ENCODE measurements around the gene UTP14C.
"Not testable (repeated sequence)": the region's sequence is repeated elsewhere in the genome, so short reads cannot be mapped to it uniquely, and the experiment has no call there.

Gene UTP14C, protein sequence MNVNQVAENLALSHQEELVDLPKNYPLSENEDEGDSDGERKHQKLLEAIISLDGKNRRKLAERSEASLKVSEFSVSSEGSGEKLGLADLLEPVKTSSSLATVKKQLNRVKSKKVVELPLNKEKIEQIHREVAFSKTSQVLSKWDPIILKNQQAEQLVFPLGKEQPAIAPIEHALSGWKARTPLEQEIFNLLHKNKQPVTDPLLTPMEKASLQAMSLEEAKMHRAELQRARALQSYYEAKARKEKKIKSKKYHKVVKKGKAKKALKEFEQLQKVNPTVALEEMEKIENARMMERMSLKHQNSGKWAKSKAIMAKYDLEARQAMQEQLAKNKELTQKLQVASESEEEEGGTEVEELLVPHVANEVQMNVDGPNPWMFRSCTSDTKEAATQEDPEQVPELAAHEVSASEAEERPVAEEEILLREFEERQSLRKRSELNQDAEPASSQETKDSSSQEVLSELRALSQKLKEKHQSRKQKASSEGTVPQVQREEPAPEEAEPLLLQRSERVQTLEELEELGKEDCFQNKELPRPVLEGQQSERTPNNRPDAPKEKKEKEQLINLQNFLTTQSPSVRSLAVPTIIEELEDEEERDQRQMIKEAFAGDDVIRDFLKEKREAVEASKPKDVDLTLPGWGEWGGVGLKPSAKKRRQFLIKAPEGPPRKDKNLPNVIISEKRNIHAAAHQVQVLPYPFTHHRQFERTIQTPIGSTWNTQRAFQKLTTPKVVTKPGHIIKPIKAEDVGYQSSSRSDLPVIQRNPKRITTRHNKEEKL

DNA sequence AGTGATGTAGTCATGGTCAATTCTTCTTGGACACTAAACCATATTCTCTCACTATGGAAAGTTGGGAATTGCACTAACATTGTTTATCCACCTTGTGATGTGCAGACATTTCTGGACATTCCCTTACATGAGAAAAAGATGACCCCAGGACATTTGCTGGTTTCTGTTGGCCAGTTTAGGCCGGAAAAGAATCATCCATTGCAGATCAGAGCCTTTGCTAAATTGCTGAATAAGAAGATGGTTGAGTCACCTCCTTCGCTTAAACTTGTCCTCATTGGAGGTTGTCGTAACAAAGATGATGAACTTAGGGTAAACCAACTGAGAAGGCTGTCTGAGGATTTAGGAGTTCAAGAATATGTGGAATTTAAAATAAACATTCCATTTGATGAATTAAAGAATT is at the start of gene UTP14C:
Gene UTP14C (plus strand): TSS at position 211 of the 400 bp plus-strand sequence. CDS start 4,114 bp downstream, outside the sequence.
- no peak for FAIRE-seq

DNA sequence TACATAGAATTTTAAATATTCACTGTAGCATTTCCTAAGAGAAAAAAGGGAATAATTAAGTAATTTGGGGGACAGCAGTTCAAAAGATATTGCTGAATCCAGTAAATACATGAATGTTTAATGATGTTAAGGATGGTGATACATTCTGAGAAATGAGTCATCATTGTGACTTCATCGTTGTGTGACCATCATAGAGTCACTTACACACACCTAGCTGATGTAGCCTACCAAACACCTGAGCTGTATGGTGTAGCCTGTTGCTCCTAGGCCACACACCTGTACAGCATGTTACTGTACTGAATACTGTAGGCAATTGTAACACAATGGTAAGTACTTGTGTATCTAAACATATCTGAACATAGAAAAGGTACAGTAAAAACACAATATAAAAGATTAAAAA is 48.1 kb upstream of the UTP14C start:
- no peak for FAIRE-seq

DNA sequence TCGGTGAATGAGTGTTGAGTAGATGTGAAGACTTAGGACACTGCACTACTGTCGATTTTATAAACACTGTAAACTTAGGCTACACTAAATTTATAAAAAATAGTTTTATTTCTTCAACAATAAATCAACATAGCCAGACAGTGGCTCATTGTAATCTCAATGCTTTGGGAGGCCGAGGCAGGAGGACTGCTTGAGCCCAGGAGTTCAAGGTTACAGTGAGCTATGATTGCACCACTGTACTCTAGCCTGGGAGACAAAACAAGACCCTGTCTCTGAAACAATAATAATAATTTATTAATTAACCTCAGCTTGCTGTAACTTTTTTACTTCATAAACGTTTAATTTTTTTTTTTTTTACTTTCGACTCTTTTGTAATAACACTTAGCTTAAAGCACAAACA is 47.6 kb upstream of the UTP14C start:
- no peak for FAIRE-seq

DNA sequence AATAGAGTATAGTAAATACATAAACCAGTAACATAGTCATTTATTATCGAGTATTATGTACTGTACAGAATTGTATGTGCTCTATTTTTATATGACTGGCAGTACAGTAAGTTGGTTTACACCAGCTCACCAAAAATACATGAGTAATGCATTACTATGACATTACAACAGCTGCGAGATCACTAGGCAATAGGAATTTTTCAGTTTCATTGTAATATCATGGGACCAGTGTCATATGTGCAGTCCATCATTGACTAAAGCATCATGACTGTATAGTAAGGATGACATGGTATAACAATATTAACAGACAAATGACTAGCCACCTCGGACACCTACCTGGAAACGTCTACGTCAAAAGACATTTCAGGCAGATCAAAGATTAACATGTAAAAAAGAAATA is 46.9 kb upstream of the UTP14C start:
- FAIRE-seq, result no peak

DNA sequence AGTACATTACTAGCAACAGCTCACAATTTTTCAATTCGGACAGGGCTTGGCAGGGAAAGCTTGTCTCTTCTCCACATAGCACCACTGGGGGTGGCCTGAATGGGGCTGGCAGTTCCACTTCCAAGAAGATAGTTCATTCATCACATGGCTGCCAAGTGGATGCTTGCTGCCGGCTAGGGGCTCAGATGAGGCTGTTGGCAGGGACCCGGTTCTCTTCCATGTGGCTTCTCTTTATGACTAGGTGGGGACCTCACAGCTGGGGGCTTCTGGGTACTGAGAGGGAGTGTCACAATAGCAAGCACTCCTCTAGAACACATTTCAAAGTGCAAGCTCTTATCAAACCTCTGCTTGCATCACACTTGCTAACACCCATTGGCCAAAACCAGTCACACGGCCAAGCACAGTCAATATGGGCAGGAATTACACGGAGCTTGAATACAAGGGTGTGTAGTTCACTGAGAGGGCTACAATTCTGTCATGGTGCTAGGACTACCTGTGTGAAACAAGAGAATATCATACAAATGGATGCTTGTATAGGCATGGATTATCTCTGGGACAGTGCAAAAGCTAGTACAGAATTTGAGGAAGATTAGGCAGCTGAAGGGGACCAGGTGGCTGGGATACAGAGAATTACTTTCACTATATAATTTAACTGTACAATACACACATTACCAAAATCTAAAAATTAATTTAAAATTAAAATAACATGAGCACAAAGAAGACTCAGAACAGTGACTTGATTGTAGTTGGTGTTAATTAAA is 45.5 kb upstream of the UTP14C start:
- FAIRE-seq, result no peak

DNA sequence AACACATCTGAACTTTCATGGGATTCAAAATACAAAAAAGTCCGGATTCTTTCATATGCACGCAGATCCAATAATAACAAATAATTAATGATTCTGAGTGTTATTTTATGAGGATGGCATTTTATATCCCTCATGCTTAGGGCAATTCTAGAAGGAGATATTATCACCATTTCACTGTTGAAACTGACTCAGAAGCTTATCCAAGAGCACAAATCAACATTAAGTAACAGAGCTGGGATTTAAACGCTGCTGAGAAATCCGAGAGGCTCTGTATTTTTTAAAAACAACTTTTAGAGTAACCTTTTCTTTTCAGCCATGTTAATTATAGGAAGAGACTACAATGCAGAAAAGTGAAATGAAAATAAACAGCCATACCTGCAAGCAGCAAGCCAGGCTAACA is 43.6 kb upstream of the UTP14C start:
- no peak for FAIRE-seq

DNA sequence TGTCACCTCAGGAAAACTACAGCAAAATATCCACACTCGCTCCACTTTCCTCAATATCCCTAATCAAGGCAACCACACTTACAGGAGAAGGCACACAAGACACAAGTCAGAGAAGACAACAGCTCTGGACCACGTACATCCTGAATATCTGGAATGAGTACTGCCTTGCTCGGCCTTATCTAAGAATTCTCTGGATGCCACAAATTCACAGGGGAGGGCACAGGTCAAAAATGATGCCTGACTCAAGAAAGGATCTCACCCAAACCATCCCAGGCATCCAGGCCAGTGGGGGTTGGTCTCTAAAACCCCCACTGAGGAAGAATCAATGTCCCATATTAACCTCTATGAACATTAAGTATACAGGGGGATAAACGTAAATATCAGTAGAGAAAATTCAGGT is 43.1 kb upstream of the UTP14C start:
- FAIRE-seq, result no peak

DNA sequence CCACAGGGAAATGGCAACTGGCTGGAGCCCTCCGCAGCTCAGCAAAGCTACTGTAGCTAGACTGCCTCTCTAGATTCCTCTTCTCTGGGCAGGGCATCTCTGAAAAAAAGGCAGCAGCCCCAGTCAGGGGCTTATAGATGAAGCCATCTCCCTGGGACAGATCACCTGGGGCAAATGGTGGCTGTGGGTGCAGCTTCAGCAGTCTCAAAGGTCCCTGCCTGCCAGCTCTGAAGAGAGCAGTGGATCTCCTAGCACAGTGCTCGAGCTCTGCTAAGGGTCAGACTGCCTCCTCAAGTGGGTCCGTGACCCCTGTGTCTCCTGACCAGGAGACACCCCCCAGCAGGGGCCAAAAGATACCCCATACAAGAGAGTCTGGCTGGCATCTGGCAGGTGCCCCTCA is 41.2 kb upstream of the UTP14C start:
- not testable (repeated sequence) for FAIRE-seq

DNA sequence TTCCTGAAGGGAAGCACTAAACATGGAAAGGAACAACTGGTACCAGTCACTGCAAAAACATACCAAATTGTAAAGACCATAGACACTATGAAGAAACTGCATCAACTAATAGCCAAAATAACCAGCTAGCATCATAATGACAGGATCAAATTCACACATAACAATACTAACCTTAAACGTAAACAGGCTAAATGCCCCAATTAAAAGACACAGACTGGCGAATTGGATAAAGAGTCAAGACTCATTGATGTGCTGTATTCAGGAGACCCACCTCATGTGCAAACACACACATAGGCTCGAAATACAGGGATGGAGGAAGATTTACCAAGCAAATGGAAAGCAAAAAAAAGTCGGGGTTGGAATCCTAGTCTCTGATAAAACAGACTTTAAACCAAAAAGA is 39.6 kb upstream of the UTP14C start:
- FAIRE-seq, result not testable (repeated sequence)

DNA sequence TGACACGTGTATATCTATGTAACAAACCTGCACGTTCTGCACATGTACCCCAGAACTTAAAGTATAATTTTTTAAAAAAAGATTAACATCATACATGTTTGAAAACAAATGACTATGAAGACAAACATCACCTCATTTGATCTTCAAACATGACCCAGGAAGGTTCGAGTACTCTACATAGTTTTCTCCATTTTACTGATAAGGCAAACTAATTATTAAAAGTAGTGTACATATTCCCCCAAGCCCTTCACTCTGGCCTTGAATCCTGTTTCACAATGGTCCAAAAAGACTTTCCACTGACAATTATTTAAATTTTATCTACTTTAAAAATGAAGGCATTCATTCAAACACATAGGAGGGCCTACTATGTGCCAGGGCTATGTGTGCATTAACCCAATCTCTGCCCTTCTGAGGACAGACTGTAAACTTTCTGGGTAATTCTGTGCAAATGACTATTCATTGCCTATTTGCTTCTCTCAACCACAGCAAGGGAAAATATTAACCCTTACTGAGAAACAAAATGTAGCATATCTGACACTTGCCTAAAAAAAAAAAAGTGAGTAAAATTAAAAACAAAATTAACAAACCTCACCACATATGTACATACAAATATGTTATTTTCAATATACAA is 35.4 kb upstream of the UTP14C start:
- FAIRE-seq, result no peak

DNA sequence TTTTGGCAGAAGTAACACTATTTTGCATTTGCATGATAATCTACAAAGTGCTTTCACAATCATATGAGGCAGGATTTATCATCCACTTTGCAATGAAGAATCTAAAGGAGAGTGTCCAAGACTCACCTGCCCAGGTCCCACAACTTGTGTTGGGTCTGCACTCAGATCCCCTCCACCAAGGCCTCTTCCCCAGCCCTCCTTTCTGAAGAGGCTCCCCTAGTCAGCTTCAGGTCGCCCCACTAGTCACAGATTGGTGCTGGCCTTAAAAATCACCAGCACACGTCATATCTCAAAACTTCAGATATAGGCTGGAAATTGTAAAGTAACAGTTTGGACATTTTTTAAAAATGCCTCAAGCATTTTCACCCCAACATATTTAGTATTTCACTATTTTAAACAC is 30.8 kb upstream of the UTP14C start:
- FAIRE-seq, result no peak

DNA sequence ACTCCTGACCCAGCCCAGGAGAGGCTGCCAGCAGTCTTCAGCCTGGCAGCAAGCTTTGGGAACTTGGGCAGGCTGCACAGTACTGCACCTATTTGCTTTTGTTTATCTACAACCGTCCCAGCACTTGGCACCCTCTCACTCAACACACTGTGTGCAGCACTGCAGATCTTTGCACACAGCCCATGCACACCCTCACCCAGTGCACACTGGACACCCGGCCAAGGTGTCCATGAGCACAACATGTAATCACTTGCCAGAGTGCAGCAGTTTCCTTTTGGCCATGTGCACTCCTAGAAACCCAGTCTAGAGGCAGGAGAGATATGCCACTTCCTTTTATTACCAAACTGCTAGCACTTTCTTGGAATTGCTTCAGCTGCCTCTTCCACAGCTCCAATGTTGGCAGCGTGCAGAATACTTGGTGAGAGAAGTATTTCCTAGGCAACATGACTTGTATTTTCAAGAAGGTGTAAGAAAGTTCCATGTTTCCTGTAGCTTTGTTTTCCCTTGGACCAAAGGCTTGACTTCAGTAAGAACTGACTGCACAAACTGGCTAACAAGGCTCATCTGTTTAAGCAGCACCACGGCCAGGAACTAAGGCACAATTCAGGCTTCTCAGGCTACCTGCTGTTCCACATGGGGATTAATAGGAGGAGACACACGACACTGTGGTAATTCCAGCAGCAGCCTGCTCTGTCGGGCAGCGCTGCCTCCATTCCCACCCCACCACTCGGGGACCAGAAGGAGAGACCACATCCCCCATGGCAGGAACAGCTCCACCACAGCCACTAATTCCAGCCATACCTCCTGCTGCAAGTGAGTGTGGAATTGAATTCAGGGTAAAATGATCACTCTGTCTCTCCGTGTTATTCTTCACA is 28.6 kb upstream of the UTP14C start:
- FAIRE-seq, result no peak

DNA sequence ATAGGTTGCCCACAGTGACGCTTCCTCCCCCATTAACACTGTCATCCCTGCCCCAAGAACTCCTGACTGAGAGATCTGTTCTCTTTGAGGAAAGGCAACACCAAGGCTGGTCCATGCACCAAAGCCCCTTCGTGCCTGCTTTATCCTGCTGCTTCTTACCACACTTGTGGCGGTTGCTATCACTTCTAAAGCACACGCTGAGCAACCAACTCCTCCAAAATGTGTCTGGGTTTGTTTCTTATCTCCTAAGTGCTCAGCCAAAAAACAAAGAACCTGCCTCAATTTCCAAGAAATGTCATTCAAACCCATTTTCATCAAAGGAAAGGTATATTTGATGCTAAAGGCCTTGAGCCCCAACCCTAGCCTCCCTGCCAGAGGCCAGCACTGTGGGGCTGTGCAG is 27.9 kb upstream of the UTP14C start:
- FAIRE-seq, result no peak

DNA sequence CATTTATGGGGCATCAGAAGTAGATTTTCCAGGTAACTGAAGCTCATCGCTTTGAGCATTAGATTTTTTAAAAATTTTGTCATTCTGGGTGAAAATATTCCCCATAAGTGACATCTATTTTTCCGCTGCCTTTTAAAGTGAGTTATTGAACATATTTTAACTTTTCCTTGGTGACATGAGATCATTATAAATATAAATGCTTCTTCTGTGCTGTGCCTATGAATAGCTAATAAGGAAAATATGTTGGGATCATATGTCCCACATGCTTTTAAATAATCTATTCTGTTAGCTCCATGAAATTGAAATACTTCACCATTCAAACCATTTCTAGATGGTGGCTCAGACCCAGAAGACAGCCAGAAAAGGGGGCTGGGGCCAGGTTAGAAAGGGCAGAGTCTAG is 27.3 kb upstream of the UTP14C start:
- FAIRE-seq, result no peak

DNA sequence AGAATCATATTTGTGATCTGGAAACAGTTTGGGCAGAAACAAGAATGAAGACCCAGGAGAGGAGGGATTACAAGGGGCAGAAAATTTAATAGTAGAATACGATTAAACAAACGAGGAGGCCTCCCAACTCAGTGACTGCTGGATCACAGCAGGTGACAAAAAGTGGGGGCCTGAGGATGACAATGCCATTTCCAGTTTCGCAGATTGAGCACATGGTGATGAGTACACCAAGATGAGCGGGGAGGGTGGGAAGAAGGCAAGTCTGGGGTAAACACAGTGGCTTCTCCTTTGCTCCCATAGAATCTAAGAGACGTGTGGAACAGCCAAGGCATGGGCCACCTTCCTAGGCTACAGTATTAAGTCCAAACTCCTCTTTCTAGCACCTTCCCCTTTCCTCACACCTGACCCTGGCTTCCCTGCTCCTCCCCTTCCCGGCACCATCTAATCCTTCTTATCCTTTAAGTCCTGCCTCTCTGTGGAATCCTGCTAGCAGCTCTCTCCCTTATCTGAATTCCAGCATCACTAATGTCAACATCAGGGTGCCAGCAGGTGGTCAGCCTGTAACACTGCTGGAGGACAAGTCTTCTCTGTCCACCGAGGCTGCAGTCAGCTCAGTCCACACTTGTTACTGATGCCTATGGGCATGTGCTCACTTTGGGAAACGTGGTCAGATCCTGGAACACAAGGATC is 26.7 kb upstream of the UTP14C start:
- FAIRE-seq, result no peak

DNA sequence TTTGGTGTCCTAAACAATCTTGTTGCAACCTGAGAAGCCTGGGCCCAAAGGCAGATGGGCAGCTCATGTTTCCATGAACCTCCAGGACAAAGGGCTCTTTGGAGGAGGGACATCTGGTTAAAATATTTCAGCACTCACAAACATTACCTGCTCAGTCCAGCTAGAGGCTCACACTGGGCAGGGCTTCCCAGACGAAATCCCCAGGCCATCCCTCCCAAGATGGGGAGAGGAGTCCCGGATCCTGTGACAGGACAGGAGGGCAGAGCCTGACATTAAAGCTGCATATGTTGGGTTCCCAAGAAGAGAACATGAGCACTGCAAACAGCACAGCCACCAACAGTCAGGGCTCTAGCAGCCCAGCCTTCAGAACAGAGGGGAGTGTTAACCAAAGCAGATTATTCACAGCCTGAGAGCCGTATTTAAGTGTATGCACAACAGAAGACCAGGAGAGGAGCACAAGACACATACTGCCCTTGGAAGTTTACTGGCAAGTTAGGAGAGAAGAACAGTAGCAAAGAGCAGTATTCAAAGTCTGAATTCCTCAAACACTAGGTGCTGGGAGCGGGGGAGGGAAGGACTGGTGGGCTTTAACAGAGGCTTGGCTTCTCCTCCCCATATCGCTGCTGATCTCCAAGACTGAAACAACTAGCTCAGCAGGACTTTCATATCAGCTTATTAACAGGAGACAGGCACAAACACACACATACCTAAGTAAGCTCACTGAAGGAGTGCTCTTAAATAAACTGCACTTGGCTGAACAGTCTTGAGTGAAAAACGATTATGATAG is 25.6 kb upstream of the UTP14C start:
- no peak for FAIRE-seq

DNA sequence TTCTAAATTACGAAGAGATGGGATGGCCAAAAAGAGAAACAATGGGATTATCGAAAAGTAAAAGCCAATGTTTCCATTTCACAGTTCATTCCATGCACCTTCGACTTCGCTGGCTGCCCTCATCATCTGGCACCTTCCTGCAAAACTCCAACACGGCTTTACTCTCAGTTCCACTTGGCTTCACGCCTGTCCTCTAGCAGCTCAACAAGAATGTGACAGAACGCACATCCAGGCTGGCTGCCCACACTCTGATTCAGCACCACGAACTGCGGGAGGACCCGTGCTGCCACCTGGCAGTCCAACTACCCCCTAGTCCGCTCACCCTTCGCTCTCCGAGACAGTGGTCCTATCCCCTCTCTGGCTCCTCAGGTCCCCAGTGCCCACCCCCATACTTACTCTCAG is 25.0 kb upstream of the UTP14C start:
- no peak for FAIRE-seq

DNA sequence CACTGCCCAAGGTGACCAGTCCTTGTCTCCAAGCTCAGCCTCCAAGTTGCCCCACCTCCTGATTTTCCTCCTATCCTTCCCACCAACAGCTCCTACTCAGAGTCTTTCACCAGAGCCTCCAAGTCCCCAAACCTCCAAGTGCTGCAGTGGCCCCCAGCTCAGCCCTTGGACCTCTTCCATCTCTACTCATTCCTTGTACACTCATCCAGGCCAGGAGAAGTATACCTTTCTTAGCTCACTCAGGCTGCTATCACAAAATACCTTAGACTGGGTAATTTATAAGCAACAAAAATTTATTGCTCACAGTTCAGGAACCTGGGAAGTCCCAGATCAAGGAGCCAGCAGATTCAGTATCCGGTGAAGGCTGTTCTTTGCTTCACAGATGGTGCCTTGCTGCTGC is 24.6 kb upstream of the UTP14C start:
- FAIRE-seq, result no peak

DNA sequence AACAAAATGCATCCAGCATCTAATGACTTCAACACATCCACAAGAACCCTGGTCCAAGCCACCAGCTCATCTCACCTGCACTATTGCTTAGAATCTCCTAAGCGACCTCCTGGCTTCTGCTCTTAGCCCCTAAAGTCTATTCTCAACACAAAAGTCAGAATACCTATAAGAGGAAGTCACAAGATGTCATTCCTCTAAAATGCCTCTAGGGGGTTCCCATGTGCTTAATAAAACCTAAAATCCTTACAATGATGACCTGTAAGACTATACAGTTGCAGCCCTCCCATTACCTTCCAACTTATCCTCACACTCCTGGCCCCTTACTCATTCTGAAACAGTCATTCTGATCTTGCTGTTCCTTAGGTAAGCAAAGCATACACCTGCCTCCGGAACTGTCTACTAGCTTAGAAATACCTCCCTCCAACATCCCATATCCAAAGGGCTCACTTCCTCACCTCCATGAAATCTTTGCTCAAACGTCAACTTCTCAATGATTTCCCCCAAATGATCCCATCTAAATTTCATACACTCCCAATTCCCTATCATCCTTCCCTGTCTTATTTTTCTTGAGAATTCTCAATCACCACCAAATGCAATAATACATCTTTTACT is 23.3 kb upstream of the UTP14C start:
- FAIRE-seq, result no peak

DNA sequence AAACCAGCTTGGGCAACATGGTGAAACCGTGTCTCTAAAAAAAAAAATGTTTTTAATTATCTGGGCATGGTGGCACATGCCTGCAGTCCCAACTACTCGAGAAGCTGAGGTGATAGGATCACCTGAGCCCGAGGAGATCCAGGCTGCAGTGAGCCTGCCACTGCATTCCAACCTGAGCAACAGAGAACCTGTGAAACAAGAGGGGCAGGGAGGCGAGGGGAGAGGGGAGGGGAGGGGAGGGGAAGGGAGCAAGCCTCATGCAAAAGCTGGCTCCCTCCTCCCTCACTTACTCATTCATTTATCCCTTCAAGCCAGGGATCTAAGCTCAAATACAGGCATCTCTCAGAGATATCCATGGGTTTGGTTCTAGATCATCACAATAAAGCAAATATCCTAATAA is 22.1 kb upstream of the UTP14C start:
- FAIRE-seq, result no peak

All from colon (tissue), 2 donors.